ENCODE measurements around the gene RORC. TPM values are rescaled to one million over a fixed set of nuclear protein-coding genes. Genes with fewer than 3 reads are reported as not detected.
"Not testable (repeated sequence)": the region's sequence is repeated elsewhere in the genome, so short reads cannot be mapped to it uniquely, and the experiment has no call there.

RORC gene
- total RNA-seq, 1 donor, result 0.54 TPM

GRCh38 chr1:151780736-151781135 is 50.9 kb downstream of the RORC start:
- not testable (repeated sequence) for DNase-seq (ENCODE audit: low read depth in 2 of 3, low spot score in 2 of 3)

- DNase-seq (ENCODE audit: low read depth in 2 of 3, low spot score in 2 of 3), result no peak
Observed at GRCh38 chr1:151779852-151780251, 51.8 kb downstream of the RORC start.

- DNase-seq (ENCODE audit: low read depth in 2 of 3, low spot score in 2 of 3), result no peak
Observed at GRCh38 chr1:151777317-151777716, 54.3 kb downstream of the RORC start.

DNA sequence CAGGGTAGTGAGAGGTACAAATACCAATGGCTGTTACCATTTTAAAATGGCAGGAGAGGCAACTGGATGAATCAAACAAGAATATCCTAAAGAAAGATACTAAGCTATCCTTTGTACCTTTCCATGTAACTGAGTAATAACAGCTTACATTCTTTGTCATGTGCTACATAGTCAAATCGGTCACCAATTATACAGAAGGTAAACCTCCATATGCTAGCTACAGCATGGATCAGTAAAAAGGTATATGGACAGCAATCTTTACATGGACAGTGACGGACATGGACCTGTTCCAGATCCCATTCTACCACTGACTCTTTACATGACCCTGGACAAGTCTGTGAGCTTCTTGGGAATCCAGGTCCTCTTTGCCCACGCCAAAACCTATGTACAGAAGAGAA is 54.9 kb downstream of the RORC start:
- DNase-seq (ENCODE audit: low read depth in 2 of 3, low spot score in 2 of 3), result no peak

GRCh38 chr1:151775894-151776664 is 55.5 kb downstream of the RORC start:
- DNase-seq (ENCODE audit: low read depth in 2 of 3, low spot score in 2 of 3), result no peak

GRCh38 chr1:151774256-151774922 is 57.2 kb downstream of the RORC start:
- no peak for DNase-seq (ENCODE audit: low read depth in 2 of 3, low spot score in 2 of 3)

- DNase-seq (ENCODE audit: low read depth in 2 of 3, low spot score in 2 of 3), result no peak
Observed at GRCh38 chr1:151773702-151774101, 57.9 kb downstream of the RORC start.

DNA sequence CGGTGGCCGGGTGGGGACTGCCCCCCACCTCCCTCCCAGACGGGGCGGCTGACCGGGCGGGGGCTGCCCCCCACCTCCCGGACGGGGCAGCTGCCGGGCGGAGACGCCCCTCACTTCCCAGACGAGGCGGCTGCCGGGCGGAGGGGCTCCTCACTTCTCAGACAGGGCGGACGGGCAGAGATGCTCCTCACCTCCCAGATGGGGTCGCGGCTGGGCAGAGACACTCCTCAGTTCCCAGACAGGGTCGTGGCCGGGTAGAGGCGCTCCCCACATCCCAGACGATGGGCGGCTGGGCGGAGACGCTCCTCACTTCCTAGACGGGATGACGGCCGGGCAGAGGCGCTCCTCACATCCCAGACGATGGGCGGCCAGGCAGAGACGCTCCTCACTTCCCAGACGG is 62.3 kb downstream of the RORC start:
- not testable (repeated sequence) for DNase-seq (ENCODE audit: low read depth in 2 of 3, low spot score in 2 of 3)

DNA sequence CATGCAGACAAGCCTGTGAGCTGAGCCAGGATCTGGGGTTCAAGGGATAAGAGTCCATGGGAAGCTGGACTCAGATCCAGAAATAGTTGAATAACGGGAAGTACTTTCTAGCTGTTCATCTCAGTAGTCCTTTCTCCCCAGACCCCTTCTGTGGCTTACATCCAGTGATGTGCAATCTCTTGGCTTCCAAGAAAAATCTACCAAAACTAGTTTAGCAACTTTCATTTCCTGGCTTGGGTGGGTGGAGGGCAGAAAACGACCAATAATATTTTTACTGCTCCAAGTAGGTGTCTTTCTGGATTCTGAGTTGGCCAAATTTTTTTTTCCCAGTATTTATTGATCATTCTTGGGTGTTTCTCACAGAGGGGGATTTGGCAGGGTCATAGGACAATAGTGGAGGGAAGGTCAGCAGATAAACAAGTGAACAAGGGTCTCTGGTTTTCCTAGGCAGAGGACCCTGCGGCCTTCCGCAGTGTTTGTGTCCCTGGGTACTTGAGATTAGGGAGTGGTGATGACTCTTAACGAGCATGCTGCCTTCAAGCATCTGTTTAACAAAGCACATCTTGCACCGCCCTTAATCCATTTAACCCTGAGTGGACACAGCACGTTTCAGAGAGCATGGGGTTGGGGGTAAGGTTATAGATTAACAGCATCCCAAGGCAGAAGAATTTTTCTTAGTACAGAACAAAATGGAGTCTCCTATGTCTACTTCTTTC is 63.1 kb downstream of the RORC start:
- DNase-seq (ENCODE audit: low read depth in 2 of 3, low spot score in 2 of 3), result not testable (repeated sequence)

GRCh38 chr1:151763990-151764389 is 67.6 kb downstream of the RORC start:
- peak in 1 of 3 donors; percentile 8 for DNase-seq (ENCODE audit: low read depth in 2 of 3, low spot score in 2 of 3)

DNA sequence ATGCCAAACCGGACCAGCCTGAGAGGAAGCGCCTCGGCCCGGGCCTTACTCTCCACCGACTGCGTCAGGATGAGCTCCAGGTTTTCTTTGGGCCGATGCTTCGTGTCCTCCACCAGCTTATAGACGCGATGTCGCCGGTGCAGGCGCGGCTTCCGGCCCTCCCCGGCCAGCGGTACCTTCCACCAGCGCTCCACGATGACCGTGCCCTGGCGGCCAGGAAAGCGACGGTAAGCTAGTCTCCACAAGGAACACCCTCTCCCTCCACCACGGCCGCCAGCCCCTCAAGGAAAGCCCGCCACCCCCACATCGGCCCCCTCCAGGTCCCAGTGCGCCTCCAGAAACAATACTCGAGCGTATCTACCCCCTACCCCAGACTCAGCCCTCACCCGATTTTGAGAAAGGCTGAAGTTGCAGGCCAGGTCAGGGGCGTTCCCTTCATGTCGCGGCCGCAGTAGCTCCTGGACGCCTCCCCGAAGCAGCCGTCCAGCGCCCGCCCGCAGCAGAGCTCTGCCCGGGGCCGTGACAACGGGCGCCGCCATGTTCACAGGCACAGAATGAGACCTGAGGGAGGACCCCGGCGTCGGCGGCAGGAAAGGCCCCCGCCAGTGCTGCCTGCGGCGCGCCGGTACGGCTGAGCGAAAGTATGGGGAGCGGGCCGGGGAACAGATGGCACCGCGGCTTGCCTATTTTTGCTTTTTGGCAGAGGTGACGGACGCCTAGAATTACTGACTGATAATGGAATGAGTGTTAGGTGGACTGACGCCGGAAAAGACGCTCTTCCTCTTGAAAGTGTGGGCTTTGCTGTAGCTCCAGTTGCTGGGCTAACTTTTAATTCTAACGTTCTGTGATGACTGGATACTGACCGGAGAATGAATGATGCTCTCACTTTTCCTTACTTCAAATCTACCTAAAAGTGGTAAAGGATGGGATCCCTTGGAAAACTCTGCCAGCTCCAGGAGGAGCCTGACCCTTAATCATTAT is 68.4 kb downstream of the RORC start, which contains the start of gene MRPL9:
MRPL9 (minus strand) TSS at position 556 of the 981 bp plus-strand sequence; CDS start at position 539, 17 bp downstream.
- peak; percentile 62 to 83 (median 78) for DNase-seq (ENCODE audit: low read depth in 2 of 3, low spot score in 2 of 3)

GRCh38 chr1:151760597-151761385 is 70.8 kb downstream of the RORC start:
- DNase-seq (ENCODE audit: low read depth in 2 of 3, low spot score in 2 of 3), result no peak

GRCh38 chr1:151759241-151759640 is 72.4 kb downstream of the RORC start:
- no peak for DNase-seq (ENCODE audit: low read depth in 2 of 3, low spot score in 2 of 3)

DNA sequence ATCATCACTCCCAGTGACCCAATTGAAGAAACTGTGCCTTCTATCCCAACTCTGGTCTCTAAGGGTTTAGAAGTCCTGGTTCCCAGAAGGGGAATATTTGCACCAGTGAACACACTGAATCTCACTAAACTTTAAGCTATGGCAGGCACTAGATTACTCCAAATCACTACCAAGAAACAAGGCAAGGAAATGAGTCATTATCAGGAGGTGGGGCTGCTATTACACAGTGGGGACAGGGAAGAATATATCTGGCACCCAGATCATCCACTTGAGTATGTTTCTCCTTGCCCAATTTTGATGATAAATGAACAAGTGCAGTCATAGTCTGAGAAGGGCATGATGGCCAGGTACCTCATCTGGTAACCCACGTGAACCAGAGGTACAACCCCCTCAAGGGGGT is 75.3 kb downstream of the RORC start:
- DNase-seq (ENCODE audit: low read depth in 2 of 3, low spot score in 2 of 3), result no peak

Small RNA genes within 50 kb of the gene (small RNA-seq; reads per million reads assigned to genes)
- not detected for gene RF00019

Other genes starting within 250 kb of the RORC start
- 11.8 TPM for gene SNX27, start 219.8 kb downstream of the RORC start, total RNA-seq
- gene CELF3, start 115.0 kb downstream of the RORC start, total RNA-seq, result not detected
- not detected for gene RIIAD1, start 110.3 kb downstream of the RORC start, total RNA-seq
- 70.6 TPM for gene MRPL9, start 68.3 kb downstream of the RORC start, total RNA-seq
- 3.5 TPM for gene TDRKH, start 41.3 kb downstream of the RORC start, total RNA-seq
- under 0.01 TPM for gene LINGO4, start 26.4 kb downstream of the RORC start, total RNA-seq
- gene C2CD4D, start 8.0 kb upstream of the RORC start, total RNA-seq, result not detected
- not detected for gene THEM5, start 21.9 kb upstream of the RORC start, total RNA-seq
- 18.3 TPM for gene THEM4, start 77.7 kb upstream of the RORC start, total RNA-seq
- gene S100A10, start 162.1 kb upstream of the RORC start, total RNA-seq, result 12.1 TPM
- gene S100A11, start 205.2 kb upstream of the RORC start, total RNA-seq, result 34.7 TPM